Caco-2 (cell line): ENCODE results near the gene PDE10A. TPM values are rescaled to one million over a fixed set of nuclear protein-coding genes. Genes with fewer than 3 reads are reported as not detected.

ENCODE experiments used
- BruUV-seq: library from RNA; stranded (reverse); fragments of 400-500 nt; replicated peaks from 2 replicates; lab custom pipeline; 2021; lab: Mats Ljungman, UMichigan
- CTCF ChIA-PET: fragments of 300-600 bp; sonication (Branson Sonifier 250); formaldehyde crosslinking; loops from one replicate; lab custom pipeline; 2022; ENCODE audit warnings: antibody characterized with exemption; lab: Charles Lee
- POLR2A ChIA-PET: fragments of 300-600 bp; sonication (Branson Sonifier 250); formaldehyde crosslinking; loops from one replicate; lab custom pipeline; 2022; ENCODE audit warnings: antibody characterized with exemption; lab: Charles Lee
- DNase-seq, 2 experiments: peaks; one replicate each; pipeline versions ENCODE4 v3.0.0 to v3.0.0-alpha.2; 2020 to 2022
- H3K27me3 ChIP-seq: replicated peaks from 2 replicates; pipeline ENCODE4 v1.6.0; 2011; ENCODE audit warnings: low read length; ENCODE audit not compliant: control insufficient read depth, insufficient read depth
- H3K36me3 ChIP-seq: 2 replicates; pipeline ENCODE4 v1.5.1; 2011; ENCODE audit warnings: low read length; ENCODE audit not compliant: control insufficient read depth, insufficient read depth
- H3K4me1 ChIP-seq: fragments of 250-450 bp; sonication (Bioruptor Pico); 2 replicates; pipeline ENCODE4 v1.5.1; 2020; ENCODE audit warnings: mild to moderate bottlenecking
- H3K4me3 ChIP-seq: 2 replicates; pipeline ENCODE4 v1.5.1; 2011; ENCODE audit warnings: low read depth, mild to moderate bottlenecking, control low read depth, low read length
- H3K9me3 ChIP-seq: fragments of 250-450 bp; sonication (Bioruptor Pico); 2 replicates; pipeline ENCODE4 v1.5.1; 2020; ENCODE audit warnings: mild to moderate bottlenecking, moderate library complexity
- H3K27ac Mint-ChIP-seq: one replicate; pipeline ENCODE4 v1.8.0; 2022; ENCODE audit warnings: mixed read lengths; ENCODE audit not compliant: unreplicated experiment
- H3K27me3 Mint-ChIP-seq: one replicate; pipeline ENCODE4 v1.8.0; 2022; ENCODE audit warnings: mixed read lengths; ENCODE audit not compliant: insufficient read depth, unreplicated experiment
- H3K36me3 Mint-ChIP-seq: one replicate; pipeline ENCODE4 v1.8.0; 2022; ENCODE audit warnings: mild to moderate bottlenecking, mixed read lengths; ENCODE audit not compliant: insufficient read depth, unreplicated experiment
- H3K4me1 Mint-ChIP-seq: one replicate; pipeline ENCODE4 v1.8.0; 2022; ENCODE audit warnings: low read depth, mixed read lengths; ENCODE audit not compliant: unreplicated experiment
- H3K4me3 Mint-ChIP-seq: one replicate; pipeline ENCODE4 v1.8.0; 2022; ENCODE audit warnings: mild to moderate bottlenecking, moderate library complexity, mixed read lengths; ENCODE audit not compliant: unreplicated experiment
- H3K9me3 Mint-ChIP-seq: one replicate; pipeline ENCODE4 v1.8.0; 2022; ENCODE audit warnings: mixed read lengths; ENCODE audit not compliant: unreplicated experiment
- intact Hi-C: fragments of 100-400 bp; cut with micrococcal nuclease; formaldehyde crosslinking; loops from one replicate; pipeline ENCODE4 v1.10.0; 2022; ENCODE audit not compliant: unreplicated experiment
- total RNA-seq: library from RNA; stranded (reverse); gene quantifications from 2 replicates; pipeline ENCODE4 v1.2.3, GENCODE V29; 2022
- TF ChIP-seq, protein P1 (sequence below), 2 experiments: fragments of 200-600 bp in 1 of 2; IDR thresholded peaks; 1 replicate in 1 of 2; 2 replicates in 1 of 2; pipeline versions ENCODE4 v1.5.1 to v1.8.0; 2011 to 2022; ENCODE audit warnings: antibody characterized with exemption in 1 of 2, control low read depth in 1 of 2, inconsistent platforms in 1 of 2, low read depth in 1 of 2, low read length in 1 of 2, mild to moderate bottlenecking in 1 of 2, moderate library complexity in 1 of 2; ENCODE audit not compliant: insufficient read depth in 1 of 2, severe bottlenecking in 1 of 2, unreplicated experiment in 1 of 2

Gene PDE10A
- total RNA-seq, 1 experiment from 2014 or later = 3.4 TPM

- BruUV-seq = no TSS peak
- H3K4me1 ChIP-seq = peaks cover under 1% of the 10 kb centered on the region; the same call in 1 of the 2 replicates
- TF ChIP-seq, protein P1, sequence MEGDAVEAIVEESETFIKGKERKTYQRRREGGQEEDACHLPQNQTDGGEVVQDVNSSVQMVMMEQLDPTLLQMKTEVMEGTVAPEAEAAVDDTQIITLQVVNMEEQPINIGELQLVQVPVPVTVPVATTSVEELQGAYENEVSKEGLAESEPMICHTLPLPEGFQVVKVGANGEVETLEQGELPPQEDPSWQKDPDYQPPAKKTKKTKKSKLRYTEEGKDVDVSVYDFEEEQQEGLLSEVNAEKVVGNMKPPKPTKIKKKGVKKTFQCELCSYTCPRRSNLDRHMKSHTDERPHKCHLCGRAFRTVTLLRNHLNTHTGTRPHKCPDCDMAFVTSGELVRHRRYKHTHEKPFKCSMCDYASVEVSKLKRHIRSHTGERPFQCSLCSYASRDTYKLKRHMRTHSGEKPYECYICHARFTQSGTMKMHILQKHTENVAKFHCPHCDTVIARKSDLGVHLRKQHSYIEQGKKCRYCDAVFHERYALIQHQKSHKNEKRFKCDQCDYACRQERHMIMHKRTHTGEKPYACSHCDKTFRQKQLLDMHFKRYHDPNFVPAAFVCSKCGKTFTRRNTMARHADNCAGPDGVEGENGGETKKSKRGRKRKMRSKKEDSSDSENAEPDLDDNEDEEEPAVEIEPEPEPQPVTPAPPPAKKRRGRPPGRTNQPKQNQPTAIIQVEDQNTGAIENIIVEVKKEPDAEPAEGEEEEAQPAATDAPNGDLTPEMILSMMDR (IDR thresholded peaks at IDR 0.05; ENCODE audit: insufficient read depth in 1 of 2, low read depth in 1 of 2, low read length in 1 of 2, severe bottlenecking in 1 of 2, unreplicated experiment in 1 of 2) = no peak
- H3K36me3 Mint-ChIP-seq = no peaks in the 10 kb centered on the region
- no peaks in the 10 kb centered on the region for H3K27me3 ChIP-seq
- H3K4me1 Mint-ChIP-seq = no peaks in the 10 kb centered on the region
- H3K27me3 Mint-ChIP-seq = no peaks in the 10 kb centered on the region
- intact Hi-C loops = no loop called here
- ChIA-PET POLR2A (no interaction called here), CTCF (no interaction called here)
- no peak overlapping the region for H3K4me3 Mint-ChIP-seq
- H3K36me3 ChIP-seq = no peaks in the 10 kb centered on the region
- H3K9me3 Mint-ChIP-seq = peaks cover 10% of the 10 kb centered on the region
- no peak overlapping the region for H3K27ac Mint-ChIP-seq
- H3K4me3 ChIP-seq = no peak overlapping the region
- H3K9me3 ChIP-seq = no peaks in the 10 kb centered on the region
- DNase-seq = no peak
These were observed 34.1 kb upstream of the PDE10A start for GRCh38 chr6:165697171-165697570.

DNA sequence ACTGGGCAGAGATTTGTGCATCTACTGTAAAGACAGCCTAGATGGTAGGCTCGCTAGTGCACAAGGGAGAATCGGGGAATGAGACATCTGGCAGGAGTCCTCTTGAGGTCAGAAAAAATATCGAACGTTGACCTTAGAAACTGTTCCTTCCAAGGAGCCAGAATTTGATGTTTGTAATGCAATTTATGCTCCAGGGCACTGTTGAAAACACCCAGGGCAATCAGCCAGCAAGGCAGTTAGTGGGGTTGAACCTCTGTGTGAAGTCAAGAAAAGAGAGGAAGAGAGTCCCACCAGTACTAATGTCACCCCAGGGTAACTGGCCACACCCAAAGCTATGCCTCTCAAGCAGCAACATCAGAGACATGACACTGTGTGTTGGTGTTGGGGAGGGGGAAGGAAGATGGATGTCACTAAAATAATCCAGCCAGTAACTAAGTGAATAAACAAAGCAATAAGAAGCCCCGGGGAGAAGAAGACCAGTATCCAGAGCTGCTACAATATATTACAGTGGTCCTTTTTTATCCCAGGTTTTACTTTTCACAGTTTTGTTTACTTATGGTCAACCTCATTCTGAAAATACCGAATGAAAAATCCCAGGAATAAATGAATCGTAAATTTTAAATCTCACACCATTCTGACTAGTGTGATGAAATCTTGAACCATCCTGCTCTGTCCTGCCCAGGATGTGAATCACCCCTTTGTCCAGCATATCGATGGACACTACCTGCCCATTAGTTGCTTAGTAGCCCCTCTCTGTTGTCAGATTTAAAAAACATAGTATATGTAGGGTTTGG is 32.9 kb upstream of the PDE10A start:
- DNase-seq = no peak
- BruUV-seq = no TSS peak
- no peak overlapping the region for H3K27ac Mint-ChIP-seq
- Histone ChIP-seq H3K4me1 (peaks cover 5% of the 10 kb centered on the region; the same call in 1 of the 2 replicates), H3K27me3 (no peaks in the 10 kb centered on the region), H3K4me3 (no peak overlapping the region), H3K36me3 (no peaks in the 10 kb centered on the region), H3K9me3 (no peaks in the 10 kb centered on the region)
- H3K9me3 Mint-ChIP-seq = peaks cover 10% of the 10 kb centered on the region
- intact Hi-C loops = no loop called here
- ChIA-PET POLR2A (no interaction called here), CTCF (no interaction called here)
- H3K4me1 Mint-ChIP-seq = no peaks in the 10 kb centered on the region
- TF ChIP-seq, protein P1 (IDR thresholded peaks at IDR 0.05; ENCODE audit: insufficient read depth in 1 of 2, low read depth in 1 of 2, low read length in 1 of 2, severe bottlenecking in 1 of 2, unreplicated experiment in 1 of 2) = no peak
- no peaks in the 10 kb centered on the region for H3K27me3 Mint-ChIP-seq
- no peaks in the 10 kb centered on the region for H3K36me3 Mint-ChIP-seq
- H3K4me3 Mint-ChIP-seq = no peak overlapping the region

- H3K4me1 ChIP-seq = peaks cover 5% of the 10 kb centered on the region; the same call in 1 of the 2 replicates
- H3K9me3 ChIP-seq = no peaks in the 10 kb centered on the region
- no peaks in the 10 kb centered on the region for H3K27me3 ChIP-seq
- intact Hi-C loops = no loop called here
- Mint-ChIP-seq H3K27me3 (no peaks in the 10 kb centered on the region), H3K27ac (no peak overlapping the region), H3K36me3 (no peaks in the 10 kb centered on the region), H3K9me3 (peaks cover under 1% of the 10 kb centered on the region), H3K4me1 (no peaks in the 10 kb centered on the region), H3K4me3 (no peak overlapping the region)
- CTCF ChIA-PET = no interaction called here
- H3K4me3 ChIP-seq = no peak overlapping the region
- BruUV-seq = no TSS peak
- H3K36me3 ChIP-seq = no peaks in the 10 kb centered on the region
- TF ChIP-seq, protein P1 (IDR thresholded peaks at IDR 0.05; ENCODE audit: insufficient read depth in 1 of 2, low read depth in 1 of 2, low read length in 1 of 2, severe bottlenecking in 1 of 2, unreplicated experiment in 1 of 2) = no peak
- POLR2A ChIA-PET = interaction anchor here (0.6 kb wide), 1 partner anchor 7 kb away, joined by 7 read pairs; no protein-coding TSS in a partner anchor
- no peak for DNase-seq
These were observed 31.3 kb upstream of the PDE10A start for GRCh38 chr6:165694296-165694695.
